Dermis blood vessel endothelial cell (primary cell): ENCODE measurements around the gene SELENOM. TPM values are rescaled to one million over a fixed set of nuclear protein-coding genes. Genes with fewer than 3 reads are reported as not detected.
"Not testable (repeated sequence)": the region's sequence is repeated elsewhere in the genome, so short reads cannot be mapped to it uniquely, and the experiment has no call there.

Experiments used
- DNase-seq: peaks from one replicate; pipeline ENCODE4 v3.0.0; 2010
- total RNA-seq: library from RNA; depleted of rRNA; stranded (reverse); fragments of >200 nt; gene quantifications from 2 replicates; pipeline ENCODE4 v1.2.3, GENCODE V29; 2014

SELENOM gene
- total RNA-seq, 1 donor from 2014 or later = 33.7 TPM

- DNase-seq = no peak
These were observed 23.5 kb upstream of the SELENOM start for GRCh38 chr22:31130873-31131272.

GRCh38 chr22:31128156-31128555 is 20.8 kb upstream of the SELENOM start:
- no peak for DNase-seq

DNA sequence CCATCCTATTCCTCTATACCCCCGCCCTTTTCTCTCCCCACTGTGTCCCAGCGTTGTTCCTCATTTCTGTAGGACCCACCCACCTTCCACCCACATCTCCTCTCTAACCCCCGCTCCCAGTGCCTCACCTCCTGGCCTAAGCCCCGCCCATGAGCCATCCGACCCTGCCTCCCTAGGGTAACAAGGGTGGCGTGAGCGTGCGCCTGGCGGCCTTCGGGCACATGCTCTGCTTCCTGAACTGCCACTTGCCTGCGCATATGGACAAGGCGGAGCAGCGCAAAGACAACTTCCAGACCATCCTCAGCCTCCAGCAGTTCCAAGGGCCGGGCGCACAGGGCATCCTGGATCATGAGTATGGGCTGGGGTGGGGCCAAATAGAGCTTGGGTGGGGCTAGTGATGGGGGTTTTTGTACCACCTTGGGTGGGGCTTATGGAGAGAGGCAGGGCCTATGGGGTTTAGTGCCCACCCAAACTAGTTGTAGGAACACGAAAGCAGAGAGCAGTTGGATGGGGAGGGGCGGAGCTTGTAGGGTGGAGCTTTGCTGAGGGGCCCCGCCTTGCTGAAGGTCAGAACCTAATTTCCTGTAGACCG is 19.9 kb upstream of the SELENOM start:
- DNase-seq = no peak

GRCh38 chr22:31126869-31127175 is 19.5 kb upstream of the SELENOM start:
- DNase-seq = no peak

GRCh38 chr22:31126128-31126868 is 18.9 kb upstream of the SELENOM start:
- no peak for DNase-seq

DNA sequence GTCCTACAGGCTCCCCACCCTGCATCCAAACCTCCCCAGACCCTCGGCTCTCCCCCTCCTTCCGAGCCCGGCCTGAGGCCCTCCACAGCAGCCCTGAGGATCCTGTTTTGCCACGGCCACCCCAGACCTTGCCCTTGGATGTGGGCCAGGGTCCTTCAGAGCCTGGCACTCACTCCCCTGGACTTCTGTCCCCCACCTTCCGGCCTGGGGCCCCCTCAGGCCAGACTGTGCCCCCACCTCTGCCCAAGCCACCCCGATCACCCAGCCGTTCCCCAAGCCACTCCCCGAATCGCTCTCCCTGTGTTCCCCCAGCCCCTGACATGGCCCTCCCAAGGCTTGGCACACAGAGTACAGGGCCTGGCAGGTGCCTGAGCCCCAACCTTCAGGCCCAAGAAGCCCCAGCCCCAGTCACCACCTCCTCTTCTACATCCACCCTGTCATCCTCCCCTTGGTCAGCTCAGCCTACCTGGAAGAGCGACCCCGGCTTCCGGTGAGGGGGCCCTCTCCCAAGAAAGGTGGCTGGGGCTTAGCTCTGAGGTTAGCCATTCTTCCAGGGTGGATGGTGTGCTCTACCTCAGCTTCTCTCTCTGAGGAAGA is 18.3 kb upstream of the SELENOM start:
- no peak for DNase-seq

GRCh38 chr22:31124811-31125465 is 17.6 kb upstream of the SELENOM start:
- DNase-seq = no peak

GRCh38 chr22:31124290-31124689 is 16.9 kb upstream of the SELENOM start:
- DNase-seq = no peak

DNA sequence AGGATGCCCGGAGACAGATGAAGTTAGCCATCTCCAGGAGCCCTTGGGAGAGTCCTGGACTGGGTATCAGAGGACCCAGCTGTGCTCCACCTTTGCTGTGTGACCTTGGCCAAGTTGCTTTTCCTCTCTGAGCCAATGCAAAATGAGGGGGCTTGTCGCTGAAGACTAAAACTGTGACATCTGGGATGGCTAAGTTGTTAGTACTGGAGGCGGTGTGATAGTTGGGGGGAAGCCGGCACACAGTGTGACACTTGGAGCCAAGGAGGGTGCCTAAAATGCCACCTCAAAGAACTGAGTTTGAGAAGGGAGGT is 15.9 kb upstream of the SELENOM start:
- no peak for DNase-seq

GRCh38 chr22:31122532-31123291 is 15.3 kb upstream of the SELENOM start, which contains the start of gene INPP5J:
Gene INPP5J, plus strand, starts transcription at chr22:31122966. Its CDS starts 49 bp downstream, at chr22:31123015.
- DNase-seq = peak; percentile 43

DNA sequence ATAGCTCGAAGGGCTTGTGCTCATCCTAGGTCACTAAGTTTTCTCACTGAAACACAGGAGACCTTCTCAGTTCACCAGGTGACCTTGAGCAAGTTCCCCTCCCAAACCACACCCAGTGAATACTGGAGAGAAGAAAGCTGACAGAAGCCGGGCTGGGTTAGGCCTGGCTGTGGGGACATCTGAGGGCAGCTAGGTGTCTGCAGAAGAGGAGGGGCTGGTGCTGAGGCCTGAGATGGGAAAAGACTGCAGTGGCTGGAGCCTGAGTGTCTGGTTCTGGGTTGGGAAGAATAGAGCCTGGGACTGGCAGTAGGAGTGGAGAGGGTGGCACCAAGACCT is 14.8 kb upstream of the SELENOM start:
- no peak for DNase-seq

DNA sequence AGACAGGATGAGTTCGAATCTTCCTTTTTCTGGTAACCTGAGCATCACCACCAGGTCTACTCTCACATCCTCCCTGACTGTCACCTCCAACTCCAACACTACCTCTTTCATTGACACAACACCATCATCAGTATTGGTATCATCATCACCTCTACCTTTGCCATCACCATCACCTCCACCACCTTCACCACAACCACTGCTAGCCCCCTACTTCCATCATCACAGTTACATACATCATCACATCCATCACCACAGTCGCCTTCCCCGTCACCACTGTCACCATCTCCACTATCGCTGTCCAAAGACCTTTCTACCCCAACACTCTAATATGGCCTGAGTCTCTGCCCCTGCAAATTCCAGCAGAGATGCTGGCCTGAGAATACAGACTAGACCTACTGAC is 14.0 kb upstream of the SELENOM start:
- no peak for DNase-seq

- DNase-seq = no peak
These were observed 13.3 kb upstream of the SELENOM start for GRCh38 chr22:31120642-31121041.

GRCh38 chr22:31120230-31120629 is 12.9 kb upstream of the SELENOM start:
- DNase-seq = no peak

GRCh38 chr22:31119026-31119717 is 11.8 kb upstream of the SELENOM start:
- DNase-seq = no peak

DNA sequence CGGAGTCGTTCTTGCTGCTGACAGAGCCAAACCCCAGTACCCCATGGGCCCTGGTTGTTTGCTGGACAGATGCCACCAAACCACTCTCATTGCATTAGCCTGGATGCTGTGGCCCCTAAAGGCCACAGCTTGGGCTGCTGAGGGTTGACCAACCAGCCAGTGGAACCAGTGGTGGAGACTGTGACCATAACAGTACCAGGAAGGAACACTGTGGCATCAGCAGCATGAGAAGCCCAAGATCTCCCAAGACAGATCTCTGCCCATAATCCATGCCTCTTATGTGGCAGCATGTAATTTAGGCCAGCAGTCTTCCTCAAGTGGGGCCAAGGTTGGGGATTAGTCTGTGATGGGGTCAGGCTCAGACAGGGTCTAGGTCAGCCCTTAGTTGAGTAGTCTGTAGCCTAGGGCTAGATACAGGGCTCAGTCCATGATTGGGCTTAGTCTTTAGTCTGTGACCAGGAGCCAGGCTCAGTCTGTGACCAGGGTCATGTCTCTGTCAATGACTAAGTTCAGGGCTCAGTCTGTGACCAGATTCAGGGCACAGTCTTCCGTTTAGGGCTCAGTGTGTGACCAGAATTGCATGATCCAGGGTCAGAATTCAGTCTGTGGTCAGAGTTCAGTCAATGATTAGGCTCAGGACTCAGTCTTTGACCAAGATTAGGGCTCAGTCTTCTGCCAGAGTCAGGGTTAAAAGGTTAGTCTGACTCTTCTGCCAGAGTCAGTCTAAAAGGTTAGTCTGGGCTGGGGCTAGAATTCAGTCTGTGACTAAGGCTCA is 10.9 kb upstream of the SELENOM start:
- DNase-seq = no peak

- DNase-seq = not testable (repeated sequence)
These were observed 5.3 kb upstream of the SELENOM start for GRCh38 chr22:31112547-31113091.

GRCh38 chr22:31107894-31108218 is 488 bp upstream of the SELENOM start:
- DNase-seq = no peak

GRCh38 chr22:31106731-31107177 is 614 bp downstream of the SELENOM start:
- no peak for DNase-seq

DNA sequence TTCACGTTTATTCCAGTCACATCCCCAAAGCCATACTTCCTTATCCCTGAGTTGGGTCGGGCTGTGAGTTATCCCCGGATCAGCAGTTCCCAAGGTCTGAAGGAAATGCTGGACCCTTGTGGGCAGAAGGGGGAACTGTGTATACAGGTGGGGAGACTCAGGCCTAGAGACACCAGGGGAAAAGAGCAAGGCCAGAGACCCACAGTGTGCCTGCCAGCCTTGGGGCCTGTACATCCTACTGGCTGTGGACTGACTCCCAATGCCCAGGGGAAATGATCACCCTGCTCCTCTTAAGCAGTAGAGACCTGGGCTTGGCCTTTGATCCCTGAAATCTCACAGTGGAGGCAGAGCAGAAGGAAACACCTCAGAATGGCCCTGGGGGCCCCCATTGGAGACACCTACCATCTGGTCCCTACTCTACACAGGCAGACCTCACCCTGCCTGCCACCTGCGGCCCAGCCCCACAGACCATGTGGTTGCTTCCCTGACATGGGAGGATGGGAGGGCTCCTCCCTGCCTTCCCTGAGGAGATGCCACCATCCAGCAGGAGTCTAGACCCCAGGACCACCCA is 1.3 kb downstream of the SELENOM start:
- peak; percentile 29 for DNase-seq

GRCh38 chr22:31105282-31105929 is 2.0 kb downstream of the SELENOM start:
- no peak for DNase-seq
